Liver (tissue), 9 donors: ENCODE results near the gene POC1A. TPM values are rescaled to one million over a fixed set of nuclear protein-coding genes. Genes with fewer than 3 reads are reported as not detected.
A peak's percentile ranks its signal among the peaks of the same experiment; 100 is the strongest.
"Not testable (repeated sequence)": the region's sequence is repeated elsewhere in the genome, so short reads cannot be mapped to it uniquely, and the experiment has no call there.

ENCODE experiments used
- DNase-seq: peaks from one replicate; pipeline ENCODE4 v3.0.0-alpha.2; 2017; ENCODE audit warnings: low spot score
- H3K27ac ChIP-seq, 2 donors: one replicate each; pipeline ENCODE4 v1.7.0; 2013; ENCODE audit warnings: inconsistent platforms in 2 of 2, low read length in 2 of 2, control low read depth in 1 of 2, low read depth in 1 of 2, mild to moderate bottlenecking in 1 of 2
- H3K27me3 ChIP-seq, 4 donors: one replicate each; pipeline versions ENCODE4 v1.6.1 to v1.7.0; 2013; ENCODE audit warnings: low read length in 3 of 4, inconsistent platforms in 1 of 4, mild to moderate bottlenecking in 1 of 4, moderate library complexity in 1 of 4; ENCODE audit not compliant: control insufficient read depth in 4 of 4, insufficient read depth in 4 of 4
- H3K36me3 ChIP-seq, 4 donors: one replicate each; pipeline versions ENCODE4 v1.6.1 to v1.7.0; 2013; ENCODE audit warnings: low read length in 3 of 4, mild to moderate bottlenecking in 3 of 4, low read depth in 1 of 4, moderate library complexity in 1 of 4; ENCODE audit not compliant: control insufficient read depth in 4 of 4, insufficient read depth in 3 of 4
- H3K4me1 ChIP-seq, 4 donors: one replicate each; pipeline versions ENCODE4 v1.6.1 to v1.7.0; 2013; ENCODE audit warnings: low read length in 3 of 4, mild to moderate bottlenecking in 3 of 4, moderate library complexity in 1 of 4; ENCODE audit not compliant: control insufficient read depth in 4 of 4, insufficient read depth in 4 of 4
- H3K4me3 ChIP-seq, 3 donors: one replicate each; pipeline versions ENCODE4 v1.6.1 to v1.7.0; 2013; ENCODE audit warnings: low read length in 3 of 3, control low read depth in 1 of 3, low read depth in 1 of 3, mild to moderate bottlenecking in 1 of 3
- H3K9ac ChIP-seq, 2 donors: one replicate each; pipeline ENCODE4 v1.7.0; 2013; ENCODE audit warnings: low read length in 2 of 2, mild to moderate bottlenecking in 2 of 2, moderate library complexity in 2 of 2, control low read depth in 1 of 2, low read depth in 1 of 2
- H3K9me3 ChIP-seq, 4 donors: one replicate each; pipeline versions ENCODE4 v1.6.1 to v1.7.0; 2013; ENCODE audit warnings: low read length in 3 of 4; ENCODE audit not compliant: control insufficient read depth in 4 of 4
- EGR1 ChIP-seq, 2 donors: IDR thresholded peaks; 2 replicates each; pipeline ENCODE4 v1.6.1; 2016 to 2018; ENCODE audit warnings: antibody characterized with exemption in 2 of 2, low read depth in 2 of 2
- HNF4A ChIP-seq, 2 donors: conservative IDR thresholded peaks; 2 replicates each; pipeline ENCODE4 v1.6.1; 2016; ENCODE audit warnings: antibody characterized with exemption in 2 of 2, mild to moderate bottlenecking in 2 of 2
- JUND ChIP-seq, 2 donors: IDR thresholded peaks; 2 replicates each; pipeline ENCODE4 v1.6.1; 2016; ENCODE audit warnings: antibody characterized with exemption in 2 of 2
- REST ChIP-seq: IDR thresholded peaks from 2 replicates; pipeline ENCODE4 v1.6.1; 2016; ENCODE audit warnings: antibody characterized with exemption, mild to moderate bottlenecking
- RXRA ChIP-seq, 2 donors: IDR thresholded peaks; 2 replicates each; pipeline ENCODE4 v1.6.1; 2017 to 2018; ENCODE audit warnings: antibody characterized with exemption in 2 of 2, mild to moderate bottlenecking in 1 of 2
- SP1 ChIP-seq: IDR thresholded peaks from 2 replicates; pipeline ENCODE4 v1.6.1; 2018; ENCODE audit warnings: antibody characterized with exemption, mild to moderate bottlenecking
- TAF1 ChIP-seq: conservative IDR thresholded peaks from 2 replicates; pipeline ENCODE4 v1.6.1; 2016; ENCODE audit warnings: antibody characterized with exemption, mild to moderate bottlenecking
- YY1 ChIP-seq: IDR thresholded peaks from 2 replicates; pipeline ENCODE4 v1.6.1; 2016; ENCODE audit warnings: antibody characterized with exemption, mild to moderate bottlenecking
- WGBS: extraction: QIAGEN DNeasy Blood & Tissue Kit; methylation state at CpG from one replicate; pipeline ENCODE4 v1.1.7; 2013; 5-methylcytosine and 5-hydroxymethylcytosine counted together
- polyA plus RNA-seq, 2 donors: library from polyadenylated mRNA; stranded (reverse) in 1 of 2; unstranded in 1 of 2; fragments of 200-250 nt in 1 of 2; fragments of >200 nt in 1 of 2; fragmentation: Nextera tagmentation in 1 of 2; extraction: Ambion mirVana in 1 of 2; gene quantifications; one replicate each; pipeline versions ENCODE4 v1.2.1 to v1.2.3, GENCODE V29; 2013 to 2015
- total RNA-seq, 2 donors: library from RNA; depleted of rRNA; stranded (reverse); fragments of >200 nt; gene quantifications; one replicate each; pipeline ENCODE4 v1.2.3, GENCODE V29; 2014
- TF ChIP-seq, protein P1 (sequence below): fragments of 150-350 bp; IDR thresholded peaks from 2 replicates; pipeline ENCODE4 v1.5.1; 2017; ENCODE audit warnings: improper control_type of control experiment, low read depth, low read length; ENCODE audit not compliant: missing input control
- TF ChIP-seq, protein P2 (sequence below): IDR thresholded peaks from 2 replicates; pipeline ENCODE4 v1.6.1; 2016; ENCODE audit warnings: antibody characterized with exemption
- donor health status: healthy.
- donor health status: healthy.
- donor health status: healthy.
- donor health status: healthy.
- donor health status: healthy.

Gene POC1A
- total and polyA plus RNA-seq, 4 donors, result 1.4 to 12.7 (median 4.8) TPM

- TF ChIP-seq, protein P1, sequence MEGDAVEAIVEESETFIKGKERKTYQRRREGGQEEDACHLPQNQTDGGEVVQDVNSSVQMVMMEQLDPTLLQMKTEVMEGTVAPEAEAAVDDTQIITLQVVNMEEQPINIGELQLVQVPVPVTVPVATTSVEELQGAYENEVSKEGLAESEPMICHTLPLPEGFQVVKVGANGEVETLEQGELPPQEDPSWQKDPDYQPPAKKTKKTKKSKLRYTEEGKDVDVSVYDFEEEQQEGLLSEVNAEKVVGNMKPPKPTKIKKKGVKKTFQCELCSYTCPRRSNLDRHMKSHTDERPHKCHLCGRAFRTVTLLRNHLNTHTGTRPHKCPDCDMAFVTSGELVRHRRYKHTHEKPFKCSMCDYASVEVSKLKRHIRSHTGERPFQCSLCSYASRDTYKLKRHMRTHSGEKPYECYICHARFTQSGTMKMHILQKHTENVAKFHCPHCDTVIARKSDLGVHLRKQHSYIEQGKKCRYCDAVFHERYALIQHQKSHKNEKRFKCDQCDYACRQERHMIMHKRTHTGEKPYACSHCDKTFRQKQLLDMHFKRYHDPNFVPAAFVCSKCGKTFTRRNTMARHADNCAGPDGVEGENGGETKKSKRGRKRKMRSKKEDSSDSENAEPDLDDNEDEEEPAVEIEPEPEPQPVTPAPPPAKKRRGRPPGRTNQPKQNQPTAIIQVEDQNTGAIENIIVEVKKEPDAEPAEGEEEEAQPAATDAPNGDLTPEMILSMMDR, result no peak
Observed at GRCh38 chr3:52182196-52182595, 28.0 kb upstream of the POC1A start (continued).

DNA sequence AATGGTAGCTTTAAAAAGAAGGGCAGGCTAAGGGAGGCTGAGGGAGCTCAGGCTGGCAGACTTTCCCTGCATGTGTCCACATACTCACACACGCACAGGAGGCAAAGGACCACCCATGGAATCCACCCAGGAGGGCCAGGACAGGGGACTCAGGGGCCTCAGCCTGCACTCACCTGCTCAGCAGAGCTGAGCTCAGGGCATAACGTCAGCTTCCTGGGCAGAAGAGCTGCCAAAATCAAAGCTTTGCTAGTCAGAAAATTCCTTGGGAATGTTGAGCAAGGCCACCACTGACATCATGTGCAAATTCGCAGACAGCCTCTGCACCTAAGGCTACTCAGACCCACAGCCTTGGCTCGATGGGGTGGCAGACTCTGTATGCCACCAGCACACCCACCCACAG is 27.3 kb upstream of the POC1A start:
- no peaks in the 10 kb centered on the region for H3K27me3 ChIP-seq
- peak overlapping the region; percentile 33 to 69 for H3K9ac ChIP-seq
- no peaks in the 10 kb centered on the region for H3K9me3 ChIP-seq
- peaks cover 17 to 48% (median 37%) of the 10 kb centered on the region in 4 donors for H3K4me1 ChIP-seq
- peak overlapping the region in 1 of 3 donors; percentile 4 for H3K4me3 ChIP-seq
- TF ChIP-seq TAF1 (peak; percentile 8), JUND (IDR thresholded peaks at IDR 0.05) (peak in 1 of 2 donors; percentile 58)
- TF ChIP-seq, protein P2, sequence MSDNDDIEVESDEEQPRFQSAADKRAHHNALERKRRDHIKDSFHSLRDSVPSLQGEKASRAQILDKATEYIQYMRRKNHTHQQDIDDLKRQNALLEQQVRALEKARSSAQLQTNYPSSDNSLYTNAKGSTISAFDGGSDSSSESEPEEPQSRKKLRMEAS, result no peak
- peak overlapping the region; percentile 87 to 90 for H3K27ac ChIP-seq
- H3K36me3 ChIP-seq, result no peaks in the 10 kb centered on the region
- DNase-seq, result peak; percentile 31
- 36% methylated on average over 4 of the region's 4 CpGs for WGBS

- H3K9me3 ChIP-seq, result no peaks in the 10 kb centered on the region
- TF ChIP-seq, protein P1, result no peak
- TF ChIP-seq HNF4A (conservative IDR thresholded peaks at IDR 0.05), result no peak
- no peak for TF ChIP-seq YY1
- DNase-seq, result no peak
- H3K27ac ChIP-seq, result peak overlapping the region; percentile 96 to 97
- no peaks in the 10 kb centered on the region for H3K36me3 ChIP-seq
- H3K9ac ChIP-seq, result peak overlapping the region in 1 of 2 donors; percentile 50
- H3K4me3 ChIP-seq, result no peak overlapping the region
- H3K4me1 ChIP-seq, result peaks cover 19 to 49% (median 39%) of the 10 kb centered on the region in 4 donors
- 97% methylated on average over 1 of the region's 1 CpG for WGBS
- H3K27me3 ChIP-seq, result no peaks in the 10 kb centered on the region
Observed at GRCh38 chr3:52178537-52178936, 24.3 kb upstream of the POC1A start.

- DNase-seq, result peak; percentile 31
- not testable (repeated sequence) for H3K27me3 ChIP-seq, H3K9me3 ChIP-seq, H3K36me3 ChIP-seq, H3K4me3 ChIP-seq
- TF ChIP-seq YY1 (peak; percentile 68), RXRA (IDR thresholded peaks at IDR 0.05) (peak; percentile 78 to 85), REST (peak; percentile 26), SP1 (peak; percentile 72), HNF4A (conservative IDR thresholded peaks at IDR 0.05) (peak; percentile 48 to 72), JUND (IDR thresholded peaks at IDR 0.05) (peak in 1 of 2 donors; percentile 34), EGR1 (IDR thresholded peaks at IDR 0.05; ENCODE audit: low read depth in 2 of 2) (peak in 1 of 2 donors; percentile 26)
- peak overlapping the region in 1 of 2 donors; percentile 49 for H3K9ac ChIP-seq
- H3K27ac ChIP-seq, result peak overlapping the region; percentile 96 to 97
- H3K4me1 ChIP-seq, result peaks cover 19 to 45% (median 37%) of the 10 kb centered on the region in 4 donors
- WGBS, result 42% methylated on average over 4 of the region's 4 CpGs
Observed at GRCh38 chr3:52178126-52178525, 23.9 kb upstream of the POC1A start.
